ENCODE measurements around the gene DUSP8.

The DUSP8 gene

GRCh38 chr11:1548221-1549070 lies 23.6 kb downstream of the DUSP8 start:
- no peak overlapping the region for H3K4me2 ChIP-seq (ENCODE audit: low read depth, low read length, poor library complexity, severe bottlenecking)
- H3K9ac ChIP-seq (ENCODE audit: low read length) = no peak overlapping the region
- no peak overlapping the region for H3K27ac ChIP-seq (ENCODE audit: low read depth, low read length)
- H3K4me3 ChIP-seq (ENCODE audit: insufficient read depth, low read length, poor library complexity, severe bottlenecking) = no peak overlapping the region
- no peaks in the 10 kb centered on the region for H3F3A ChIP-seq (ENCODE audit: insufficient read depth)
- H3K9me2 ChIP-seq (replicated peaks; ENCODE audit: insufficient read depth, low read length) = no peaks in the 10 kb centered on the region
- H3K36me3 ChIP-seq (ENCODE audit: low read length) = no peaks in the 10 kb centered on the region
- TF ChIP-seq, protein P1, sequence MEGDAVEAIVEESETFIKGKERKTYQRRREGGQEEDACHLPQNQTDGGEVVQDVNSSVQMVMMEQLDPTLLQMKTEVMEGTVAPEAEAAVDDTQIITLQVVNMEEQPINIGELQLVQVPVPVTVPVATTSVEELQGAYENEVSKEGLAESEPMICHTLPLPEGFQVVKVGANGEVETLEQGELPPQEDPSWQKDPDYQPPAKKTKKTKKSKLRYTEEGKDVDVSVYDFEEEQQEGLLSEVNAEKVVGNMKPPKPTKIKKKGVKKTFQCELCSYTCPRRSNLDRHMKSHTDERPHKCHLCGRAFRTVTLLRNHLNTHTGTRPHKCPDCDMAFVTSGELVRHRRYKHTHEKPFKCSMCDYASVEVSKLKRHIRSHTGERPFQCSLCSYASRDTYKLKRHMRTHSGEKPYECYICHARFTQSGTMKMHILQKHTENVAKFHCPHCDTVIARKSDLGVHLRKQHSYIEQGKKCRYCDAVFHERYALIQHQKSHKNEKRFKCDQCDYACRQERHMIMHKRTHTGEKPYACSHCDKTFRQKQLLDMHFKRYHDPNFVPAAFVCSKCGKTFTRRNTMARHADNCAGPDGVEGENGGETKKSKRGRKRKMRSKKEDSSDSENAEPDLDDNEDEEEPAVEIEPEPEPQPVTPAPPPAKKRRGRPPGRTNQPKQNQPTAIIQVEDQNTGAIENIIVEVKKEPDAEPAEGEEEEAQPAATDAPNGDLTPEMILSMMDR (IDR thresholded peaks at IDR 0.05; ENCODE audit: insufficient read depth, low read length, poor library complexity, severe bottlenecking) = no peak
- TF ChIP-seq EZH2phosphoT487 (conservative IDR thresholded peaks at IDR 0.05; ENCODE audit: low read length) = no peak
- H3K27me3 ChIP-seq (ENCODE audit: low read length) = no peaks in the 10 kb centered on the region; the same call in 1 of the 2 replicates
- no peaks in the 10 kb centered on the region for H4K20me1 ChIP-seq (ENCODE audit: low read depth, low read length)
- no peaks in the 10 kb centered on the region for H3K79me2 ChIP-seq (ENCODE audit: insufficient read depth, low read length)
- H3K9me3 ChIP-seq (ENCODE audit: insufficient read depth, low read length) = no peaks in the 10 kb centered on the region
- H2AFZ ChIP-seq (ENCODE audit: low read depth, low read length, severe bottlenecking) = no peak overlapping the region

DNA sequence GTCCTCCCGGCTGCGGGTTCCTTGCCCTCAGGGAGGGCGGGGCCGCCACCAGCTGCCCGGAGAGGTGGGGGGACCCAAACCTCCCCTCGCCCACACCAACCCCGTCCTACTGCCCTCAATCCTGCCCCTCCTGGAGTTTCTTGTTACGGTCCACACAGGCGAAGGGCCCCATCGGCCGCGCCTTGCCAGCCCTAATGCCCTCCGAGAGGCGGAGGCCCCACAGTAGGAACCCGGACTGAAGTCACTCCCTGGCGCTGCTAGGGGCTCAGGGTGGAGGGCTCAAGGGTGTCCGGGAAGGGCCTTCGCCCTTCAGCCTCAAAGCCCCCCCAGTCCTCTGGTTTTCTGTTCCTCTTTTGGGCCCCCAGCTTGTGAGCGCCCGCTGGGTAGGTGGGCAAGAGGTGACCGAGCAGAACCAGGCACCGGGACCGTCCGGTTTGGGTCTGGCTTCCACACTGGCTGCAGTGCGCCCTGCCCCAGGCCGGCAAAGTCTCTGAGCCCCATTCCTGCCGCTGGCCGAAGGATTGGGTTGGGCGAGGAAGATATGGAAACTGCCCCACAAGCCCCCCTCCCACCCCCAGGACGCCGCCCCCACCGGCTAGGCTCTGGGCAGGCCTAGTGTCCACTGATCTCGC lies 24.5 kb downstream of the DUSP8 start:
- Histone ChIP-seq H3K9ac (ENCODE audit: low read length) (no peak overlapping the region), H3K79me2 (ENCODE audit: insufficient read depth, low read length) (no peaks in the 10 kb centered on the region), H3K27ac (ENCODE audit: low read depth, low read length) (no peak overlapping the region), H3K4me3 (ENCODE audit: insufficient read depth, low read length, poor library complexity, severe bottlenecking) (peak overlapping the region; percentile 55), H3K9me2 (replicated peaks; ENCODE audit: insufficient read depth, low read length) (no peaks in the 10 kb centered on the region), H3K27me3 (ENCODE audit: low read length) (no peaks in the 10 kb centered on the region; the same call in 1 of the 2 replicates), H3K9me3 (ENCODE audit: insufficient read depth, low read length) (no peaks in the 10 kb centered on the region), H2AFZ (ENCODE audit: low read depth, low read length, severe bottlenecking) (no peak overlapping the region), H3F3A (ENCODE audit: insufficient read depth) (no peaks in the 10 kb centered on the region), H3K36me3 (ENCODE audit: low read length) (no peaks in the 10 kb centered on the region), H4K20me1 (ENCODE audit: low read depth, low read length) (no peaks in the 10 kb centered on the region), H3K4me2 (ENCODE audit: low read depth, low read length, poor library complexity, severe bottlenecking) (peak overlapping the region; percentile 59)
- TF ChIP-seq, protein P1 (IDR thresholded peaks at IDR 0.05; ENCODE audit: insufficient read depth, low read length, poor library complexity, severe bottlenecking) = no peak
- no peak for TF ChIP-seq EZH2phosphoT487 (conservative IDR thresholded peaks at IDR 0.05; ENCODE audit: low read length)

- Histone ChIP-seq H2AFZ (ENCODE audit: low read depth, low read length, severe bottlenecking) (peak overlapping the region; percentile 44), H3K4me3 (ENCODE audit: insufficient read depth, low read length, poor library complexity, severe bottlenecking) (peak overlapping the region; percentile 55), H3K27me3 (ENCODE audit: low read length) (no peaks in the 10 kb centered on the region; the same call in 1 of the 2 replicates), H3K9ac (ENCODE audit: low read length) (peak overlapping the region; percentile 44; the same call in 1 of the 2 replicates), H3K4me2 (ENCODE audit: low read depth, low read length, poor library complexity, severe bottlenecking) (peak overlapping the region; percentile 59), H3K9me3 (ENCODE audit: insufficient read depth, low read length) (no peaks in the 10 kb centered on the region), H3K27ac (ENCODE audit: low read depth, low read length) (no peak overlapping the region), H3F3A (ENCODE audit: insufficient read depth) (no peaks in the 10 kb centered on the region), H4K20me1 (ENCODE audit: low read depth, low read length) (no peaks in the 10 kb centered on the region), H3K9me2 (replicated peaks; ENCODE audit: insufficient read depth, low read length) (no peaks in the 10 kb centered on the region), H3K79me2 (ENCODE audit: insufficient read depth, low read length) (no peaks in the 10 kb centered on the region), H3K36me3 (ENCODE audit: low read length) (no peaks in the 10 kb centered on the region)
- TF ChIP-seq, protein P1 (IDR thresholded peaks at IDR 0.05; ENCODE audit: insufficient read depth, low read length, poor library complexity, severe bottlenecking) = peak; percentile 94
- TF ChIP-seq EZH2phosphoT487 (conservative IDR thresholded peaks at IDR 0.05; ENCODE audit: low read length) = no peak
These were observed 25.3 kb downstream of the DUSP8 start for GRCh38 chr11:1546536-1547466.

All from SU-DHL-6 (cell line).